K562 (cell line): ENCODE results near the gene WDR81. TPM values are rescaled to one million over a fixed set of nuclear protein-coding genes. Genes with fewer than 3 reads are reported as not detected.
A peak's percentile ranks its signal among the peaks of the same experiment; 100 is the strongest.

Source experiments
- ARID1B ChIP-seq: fragments of 450-650 bp; IDR thresholded peaks from 2 replicates; pipeline ENCODE4 v1.6.1; 2016; ENCODE audit warnings: antibody characterized with exemption, mild to moderate bottlenecking, inconsistent platforms
- CREBBP ChIP-seq: IDR thresholded peaks from one replicate; pipeline ENCODE4 v1.6.1; 2012; ENCODE audit warnings: low read depth, mild to moderate bottlenecking, control low read depth, inconsistent platforms, low read length
- ELF4 ChIP-seq: fragments of 450-650 bp; formaldehyde crosslinking; IDR thresholded peaks from 2 replicates; pipeline ENCODE4 v1.4.0; 2022; ENCODE audit warnings: missing genetic modification characterization
- ERF ChIP-seq: fragments of 450-650 bp; formaldehyde crosslinking; IDR thresholded peaks from 2 replicates; pipeline ENCODE4 v1.4.0; 2020; ENCODE audit warnings: mild to moderate bottlenecking, mixed read lengths
- ESRRA ChIP-seq: fragments of 450-650 bp; IDR thresholded peaks from 2 replicates; pipeline ENCODE4 v1.6.1; 2014; ENCODE audit warnings: low read depth, mild to moderate bottlenecking, moderate library complexity, borderline replicate concordance
- FOXK1 ChIP-seq: sonication (generic); formaldehyde crosslinking; IDR thresholded peaks from 2 replicates; pipeline ENCODE4 v1.8.0; 2022; ENCODE audit warnings: missing genetic modification reagents, mild to moderate bottlenecking, borderline replicate concordance
- FOXK2 ChIP-seq, 2 experiments: fragments of 450-650 bp; IDR thresholded peaks in 1 of 2; conservative IDR thresholded peaks in 1 of 2; 2 replicates each; pipeline ENCODE4 v1.6.1; 2016; ENCODE audit warnings: low read depth in 2 of 2, mild to moderate bottlenecking in 1 of 2
- FOXP1 ChIP-seq: sonication (generic); formaldehyde crosslinking; IDR thresholded peaks from 2 replicates; pipeline ENCODE4 v1.8.0; 2022; ENCODE audit warnings: mild to moderate bottlenecking, missing genetic modification reagents
- HMG20B ChIP-seq: fragments of 250-450 bp; sonication (Bioruptor Pico); IDR thresholded peaks from 2 replicates; pipeline ENCODE4 v1.5.0; 2021; ENCODE audit warnings: mild to moderate bottlenecking
- JUND ChIP-seq, 2 experiments: IDR thresholded peaks; 2 replicates in 1 of 2; 3 replicates in 1 of 2; pipeline ENCODE4 v1.6.1; 2011; ENCODE audit warnings: borderline replicate concordance in 2 of 2, low read depth in 2 of 2, low read length in 2 of 2, improper control_type of control experiment in 1 of 2, missing biosample characterization in 1 of 2, missing genetic modification characterization in 1 of 2, missing genetic modification reagents in 1 of 2
- MBD2 ChIP-seq: sonication (generic); IDR thresholded peaks from 2 replicates; pipeline ENCODE4 v1.6.1; 2016; ENCODE audit warnings: low read depth, borderline replicate concordance
- MCM5 ChIP-seq: fragments of 450-650 bp; IDR thresholded peaks from 2 replicates; pipeline ENCODE4 v1.6.1; 2016; ENCODE audit warnings: low read depth
- MEIS2 ChIP-seq: fragments of 450-650 bp; IDR thresholded peaks from 2 replicates; pipeline ENCODE4 v1.6.1; 2014; ENCODE audit warnings: mild to moderate bottlenecking; ENCODE audit not compliant: partially characterized antibody
- MTF1 ChIP-seq: fragments of 250-450 bp; sonication (Bioruptor Pico); IDR thresholded peaks from 2 replicates; pipeline ENCODE4 v1.9.0; 2021; ENCODE audit warnings: moderate library complexity, mild to moderate bottlenecking, inconsistent platforms, borderline replicate concordance
- NCOA2 ChIP-seq, 2 experiments: fragments of 450-650 bp; IDR thresholded peaks; 2 replicates each; pipeline ENCODE4 v1.6.1; 2018; ENCODE audit warnings: mild to moderate bottlenecking in 2 of 2, moderate library complexity in 1 of 2; ENCODE audit not compliant: partially characterized antibody in 2 of 2
- NR2C1 ChIP-seq, 2 experiments: fragments of 450-650 bp; IDR thresholded peaks; 2 replicates each; pipeline ENCODE4 v1.6.1; 2017; ENCODE audit warnings: mild to moderate bottlenecking in 2 of 2, antibody characterized with exemption in 1 of 2, inconsistent platforms in 1 of 2, missing compliant biosample characterization in 1 of 2, missing genetic modification characterization in 1 of 2
- PCBP1 ChIP-seq: fragments of 200-400 bp; formaldehyde crosslinking; IDR thresholded peaks from 2 replicates; pipeline ENCODE4 v1.6.1; 2018; ENCODE audit warnings: mild to moderate bottlenecking, low read depth, low read length; ENCODE audit not compliant: poor library complexity, severe bottlenecking
- RBM22 ChIP-seq: fragments of 200-400 bp; formaldehyde crosslinking; IDR thresholded peaks from 2 replicates; pipeline ENCODE4 v1.6.1; 2018; ENCODE audit warnings: low read length, low read depth; ENCODE audit not compliant: poor library complexity, severe bottlenecking
- SIN3B ChIP-seq: fragments of 450-650 bp; IDR thresholded peaks from 2 replicates; pipeline ENCODE4 v1.6.1; 2017; ENCODE audit warnings: low read depth, mild to moderate bottlenecking, moderate library complexity
- SRSF1 ChIP-seq: fragments of 200-400 bp; formaldehyde crosslinking; IDR thresholded peaks from 2 replicates; pipeline ENCODE4 v1.6.1; 2017; ENCODE audit warnings: mild to moderate bottlenecking, low read depth, low read length, moderate library complexity
- STAT5A ChIP-seq: IDR thresholded peaks from 2 replicates; pipeline ENCODE4 v1.6.1; 2012; ENCODE audit warnings: low read length, inconsistent platforms, borderline replicate concordance
- ZEB2 ChIP-seq: fragments of 450-650 bp; IDR thresholded peaks from 2 replicates; pipeline ENCODE4 v1.6.1; 2016
- ZNF146 ChIP-seq: IDR thresholded peaks from one replicate; pipeline ENCODE4 v1.6.1; 2018; ENCODE audit warnings: missing compliant biosample characterization; ENCODE audit not compliant: unreplicated experiment
- ZNF232 ChIP-seq: sonication (generic); formaldehyde crosslinking; IDR thresholded peaks from 2 replicates; pipeline ENCODE4 v1.8.0; 2022; ENCODE audit warnings: mild to moderate bottlenecking, missing genetic modification reagents
- ZNF408 ChIP-seq: fragments of 250-450 bp; sonication (Bioruptor Pico); IDR thresholded peaks from 2 replicates; pipeline ENCODE4 v1.4.0; 2020; ENCODE audit warnings: low read depth, mild to moderate bottlenecking, moderate library complexity
- ZNF445 ChIP-seq: fragments of 250-450 bp; sonication (Bioruptor Pico); IDR thresholded peaks from 2 replicates; pipeline ENCODE4 v1.4.0; 2020; ENCODE audit warnings: low read depth, mild to moderate bottlenecking, moderate library complexity
- ZNF507 ChIP-seq: conservative IDR thresholded peaks from 2 replicates; pipeline ENCODE4 v1.6.1; 2017; ENCODE audit warnings: missing genetic modification characterization, missing compliant biosample characterization
- ZNF764 ChIP-seq: fragments of 250-450 bp; sonication (Bioruptor Pico); IDR thresholded peaks from 2 replicates; pipeline ENCODE4 v1.4.0; 2020; ENCODE audit warnings: low read depth, mild to moderate bottlenecking, moderate library complexity
- polyA plus RNA-seq, 8 experiments: library from polyadenylated mRNA; depleted of rRNA in 4 of 8; stranded (reverse) in 5 of 8; unstranded in 3 of 8; fragments of >200 nt; fragmentation: Nextera tagmentation in 2 of 8; fragmentation: Illumina TruSeq in 1 of 8; extraction: Ambion mirVana in 2 of 8; extraction: Trizol in 1 of 8; gene quantifications; 2 replicates each; pipeline versions ENCODE4 v1.2.1 to v1.2.3, GENCODE V29; 2011 to 2014; ENCODE audit warnings: inconsistent platforms in 1 of 8, missing spikeins in 1 of 8
- total RNA-seq, 7 experiments: library from RNA; depleted of rRNA in 6 of 7; stranded (reverse); fragments of >200 nt in 6 of 7; fragmentation: Illumina TruSeq in 2 of 7; extraction: Trizol in 2 of 7; gene quantifications; 2 replicates each; pipeline versions ENCODE4 v1.2.1 to v1.2.3, GENCODE V29; 2011 to 2021; ENCODE audit warnings: low replicate concordance in 1 of 7
- TF ChIP-seq, protein P1 (sequence below): fragments of 250-450 bp; sonication (Bioruptor Pico); IDR thresholded peaks from 2 replicates; pipeline ENCODE4 v1.8.0; 2022; ENCODE audit warnings: moderate library complexity, mild to moderate bottlenecking, inconsistent platforms

Gene WDR81
- total and polyA plus RNA-seq, 9 of the 15 experiments (the other 6 are each of a cell fraction or from before 2014, with no cell fraction given) = 0.01 to 17.1 (median 3.3) TPM

DNA sequence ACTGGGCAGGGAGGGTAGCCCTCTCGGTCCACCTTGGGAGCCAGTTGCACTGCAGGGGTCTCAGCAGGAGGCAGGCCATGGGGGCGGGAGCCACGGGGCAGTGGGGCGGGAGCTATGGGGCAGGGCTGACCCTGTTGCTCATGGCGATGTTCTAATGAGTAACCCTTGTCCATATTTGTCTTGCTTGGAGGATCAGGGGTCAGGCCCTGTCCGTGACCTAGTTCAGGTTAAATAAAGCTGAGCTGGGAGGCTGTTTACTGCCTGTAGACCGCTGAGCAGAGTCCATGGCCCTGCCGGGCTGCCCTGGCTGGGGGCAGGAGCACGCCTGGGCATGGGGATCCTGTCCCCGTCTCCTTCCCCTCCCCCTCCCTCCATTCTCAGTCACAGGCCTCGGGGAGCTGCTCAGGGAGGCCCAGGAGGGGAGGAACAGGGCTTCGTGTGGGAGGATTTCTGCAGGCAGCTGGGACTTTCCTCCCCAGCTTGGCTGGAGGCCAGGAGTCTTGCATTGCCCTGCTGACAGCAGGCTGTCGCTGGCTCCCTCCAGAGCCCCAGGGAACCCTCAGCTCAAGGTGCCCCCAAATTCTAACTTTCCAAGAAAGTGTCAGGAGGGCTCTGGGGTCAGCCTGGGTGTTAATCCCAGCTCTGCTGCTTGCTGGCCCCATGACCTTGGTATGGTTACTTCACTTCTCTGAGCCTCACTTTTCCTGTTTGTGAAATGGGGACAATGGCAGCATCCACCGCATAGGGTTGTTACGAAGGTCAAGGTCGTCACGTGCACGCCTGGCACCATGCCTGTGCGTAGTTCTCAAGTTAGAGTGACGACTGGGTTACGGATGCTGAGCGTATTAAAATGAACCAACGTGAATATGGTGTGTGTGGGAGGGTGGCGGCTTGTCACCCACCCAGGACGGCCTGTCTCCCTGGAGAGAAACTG, 12.1 kb downstream of the WDR81 start (continued):
- TF ChIP-seq NR2C1 (IDR thresholded peaks at IDR 0.05) = no peak
- TF ChIP-seq NR2C1 (tag; IDR thresholded peaks at IDR 0.05) = peak; percentile 34; the same call in 1 of the 2 replicates
- TF ChIP-seq SRSF1 = no peak
- TF ChIP-seq NCOA2 (IDR thresholded peaks at IDR 0.05; ENCODE audit: partially characterized antibody in 2 of 2) = no peak
- no peak for TF ChIP-seq SIN3B
- no peak for TF ChIP-seq ZNF445
- no peak for TF ChIP-seq ZNF232
- no peak for TF ChIP-seq ZEB2
- no peak for TF ChIP-seq RBM22
- no peak for TF ChIP-seq ZNF146 (CRISPR knock-in tag)
- TF ChIP-seq ARID1B = peak; percentile 53
- no peak for TF ChIP-seq FOXK2 (conservative IDR thresholded peaks at IDR 0.05 in 1 of 2, IDR thresholded peaks at IDR 0.05 in 1 of 2; ENCODE audit: low read depth in 2 of 2)
- peak; percentile 41 for TF ChIP-seq MEIS2
- no peak for TF ChIP-seq ZNF408
- no peak for TF ChIP-seq STAT5A
- TF ChIP-seq ZNF764 (CRISPR knock-in tag) = no peak
- TF ChIP-seq ESRRA = peak; percentile 85
- TF ChIP-seq MBD2 = no peak
- TF ChIP-seq PCBP1 = no peak
- TF ChIP-seq ZNF507 (tag) = no peak
- TF ChIP-seq MCM5 = no peak
- no peak for TF ChIP-seq ERF (CRISPR knock-in tag)
- TF ChIP-seq, protein P1, sequence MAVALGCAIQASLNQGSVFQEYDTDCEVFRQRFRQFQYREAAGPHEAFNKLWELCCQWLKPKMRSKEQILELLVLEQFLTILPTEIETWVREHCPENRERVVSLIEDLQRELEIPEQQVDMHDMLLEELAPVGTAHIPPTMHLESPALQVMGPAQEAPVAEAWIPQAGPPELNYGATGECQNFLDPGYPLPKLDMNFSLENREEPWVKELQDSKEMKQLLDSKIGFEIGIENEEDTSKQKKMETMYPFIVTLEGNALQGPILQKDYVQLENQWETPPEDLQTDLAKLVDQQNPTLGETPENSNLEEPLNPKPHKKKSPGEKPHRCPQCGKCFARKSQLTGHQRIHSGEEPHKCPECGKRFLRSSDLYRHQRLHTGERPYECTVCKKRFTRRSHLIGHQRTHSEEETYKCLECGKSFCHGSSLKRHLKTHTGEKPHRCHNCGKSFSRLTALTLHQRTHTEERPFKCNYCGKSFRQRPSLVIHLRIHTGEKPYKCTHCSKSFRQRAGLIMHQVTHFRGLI = no peak
- no peak for TF ChIP-seq ELF4
- TF ChIP-seq CREBBP = no peak
- no peak for TF ChIP-seq FOXK1 (CRISPR knock-in tag)
- TF ChIP-seq HMG20B (CRISPR knock-in tag) = no peak
- TF ChIP-seq JUND (IDR thresholded peaks at IDR 0.05; ENCODE audit: borderline replicate concordance, low read depth, low read length) = 0 out of 2 replicates have a peak, but pooled peaks have one; percentile 10
- no peak for TF ChIP-seq JUND (tag; IDR thresholded peaks at IDR 0.05; ENCODE audit: borderline replicate concordance, low read depth, low read length)
- no peak for TF ChIP-seq FOXP1 (CRISPR knock-in tag)
- no peak for TF ChIP-seq MTF1 (CRISPR knock-in tag)
